ENCODE measurements around the gene RNF112. TPM values are rescaled to one million over a fixed set of nuclear protein-coding genes. Genes with fewer than 3 reads are reported as not detected.
"Not testable (repeated sequence)": the region's sequence is repeated elsewhere in the genome, so short reads cannot be mapped to it uniquely, and the experiment has no call there.

Gene RNF112
- total and polyA plus RNA-seq, 2 of the 8 experiments (the other 6 are each of a cell fraction or from before 2014, with no cell fraction given): 1.1 to 2.2 TPM

DNA sequence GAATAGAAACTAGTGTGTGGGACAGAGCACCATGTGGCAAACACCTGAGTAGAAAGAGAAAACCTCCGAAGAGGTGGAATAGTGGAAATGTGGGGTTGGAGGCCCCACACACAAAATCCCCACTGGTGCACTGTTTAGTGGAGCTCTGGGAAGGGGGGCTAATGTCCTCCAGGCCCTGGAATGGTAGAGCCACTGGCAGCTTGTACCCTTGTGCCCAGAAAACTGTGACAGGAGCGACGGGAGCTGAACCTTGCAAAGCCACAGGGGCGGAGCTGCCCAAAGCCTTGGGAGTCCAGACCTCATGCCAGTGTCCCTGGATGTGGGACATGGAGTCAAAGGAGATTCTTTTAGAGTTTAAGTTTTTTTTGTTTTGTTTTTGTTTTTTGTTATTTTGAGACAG lies 50.6 kb downstream of the RNF112 start (continued):
- no peak for TF ChIP-seq HDAC6 (IDR thresholded peaks at IDR 0.05; ENCODE audit: low read depth, low read length)

DNA sequence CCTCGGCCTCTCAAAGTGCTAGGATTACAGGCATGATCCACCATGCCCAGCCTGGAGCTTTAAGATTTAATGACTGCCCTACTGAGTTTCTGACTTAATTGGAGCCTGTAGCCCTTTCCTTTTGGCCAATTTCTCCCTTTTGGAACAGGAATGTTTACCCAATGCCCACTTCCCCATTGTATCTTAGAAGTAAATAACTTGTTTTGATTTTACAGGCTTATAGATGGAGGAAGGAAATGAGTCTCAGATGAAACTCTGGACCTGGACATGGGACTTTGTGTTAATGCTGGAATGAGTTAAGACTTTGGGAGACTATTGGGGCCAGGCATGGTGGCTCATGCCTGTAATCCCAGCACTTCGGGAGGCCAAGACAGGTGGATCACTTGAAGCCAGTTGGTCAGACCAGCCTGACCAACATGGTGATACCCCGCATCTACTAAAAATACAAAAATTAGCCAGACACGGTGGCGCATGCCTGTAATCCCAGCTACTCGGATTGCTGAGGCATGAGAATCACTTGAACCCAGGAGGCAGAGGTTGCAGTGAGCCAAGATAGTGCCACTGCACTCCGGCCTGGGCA lies 51.5 kb downstream of the RNF112 start:
- Histone ChIP-seq H2BK5ac (ENCODE audit: low read depth, low read length) (peak overlapping the region; percentile 2; the same call in 1 of the 2 replicates), H3K18ac (ENCODE audit: extremely low read depth, low read length) (peak overlapping the region; percentile 33; the same call in 1 of the 2 replicates), H2BK12ac (ENCODE audit: low read depth, low read length) (peak overlapping the region; percentile 72; the same call in 1 of the 2 replicates), H2BK120ac (replicated peaks; ENCODE audit: low read depth, low read length) (peak overlapping the region; percentile 16), H2BK20ac (ENCODE audit: low read length) (peak overlapping the region; percentile 93; the same call in 1 of the 2 replicates), H3K4me1 (replicated peaks in 1 of 4; ENCODE audit: control insufficient read depth in 3 of 4, insufficient read depth in 4 of 4, low read length in 3 of 4) (peaks cover 17 to 38% (median 32%) of the 10 kb centered on the region in 4 experiments)
- H3K36me3 ChIP-seq (ENCODE audit: control insufficient read depth in 2 of 4, insufficient read depth in 4 of 4, low read length in 3 of 4); H4K5ac ChIP-seq (ENCODE audit: insufficient read length, low read depth, low read length); H3K79me1 ChIP-seq (ENCODE audit: low read depth, low read length); H3K23me2 ChIP-seq (ENCODE audit: low read depth, low read length); H3K23ac ChIP-seq (ENCODE audit: insufficient read length); H3K27ac ChIP-seq (ENCODE audit: low read depth, low read length); FAIRE-seq; H3K79me2 ChIP-seq (ENCODE audit: control insufficient read depth in 1 of 2, insufficient read depth in 2 of 2, low read length in 2 of 2); H3K9me3 ChIP-seq (ENCODE audit: insufficient read depth in 2 of 2, low read depth in 1 of 2, low read length in 1 of 2); H3K56ac ChIP-seq (replicated peaks; ENCODE audit: insufficient read length, low read depth, low read length); H3K27me3 ChIP-seq (replicated peaks in 1 of 4; ENCODE audit: control insufficient read depth in 3 of 4, extremely low read depth in 1 of 4, insufficient read depth in 3 of 4, low read length in 3 of 4); H3K4ac ChIP-seq (replicated peaks; ENCODE audit: insufficient read length, low read depth, low read length); H4K91ac ChIP-seq (replicated peaks; ENCODE audit: insufficient read length, low read length); H2AK5ac ChIP-seq (ENCODE audit: low read depth, low read length); H3K4me2 ChIP-seq (ENCODE audit: insufficient read depth in 1 of 2, low read depth in 2 of 2, low read length in 2 of 2); H4K8ac ChIP-seq (ENCODE audit: extremely low read depth, insufficient read depth, low read length); H2BK15ac ChIP-seq (ENCODE audit: low read length); H3K4me3 ChIP-seq (ENCODE audit: extremely low read depth in 1 of 4, insufficient read depth in 2 of 4, low read depth in 3 of 4, low read length in 4 of 4); H4K20me1 ChIP-seq (replicated peaks in 1 of 2; ENCODE audit: control insufficient read depth in 1 of 2, insufficient read depth in 2 of 2, low read length in 2 of 2); H2AFZ ChIP-seq (ENCODE audit: low read length); H3K14ac ChIP-seq (ENCODE audit: insufficient read length); H3K9ac ChIP-seq (replicated peaks in 1 of 4; ENCODE audit: extremely low read depth in 1 of 4, low read depth in 3 of 4, low read length in 3 of 4): not testable (repeated sequence)
- 94% methylated on average over 7 of the region's 7 CpGs; no CpG with 5 or more reads in 1 of the 2 experiments for whole genome bisulfite sequencing, 2 experiments (ENCODE audit: extremely low coverage in 1 of 2, insufficient coverage in 1 of 2, insufficient read length in 1 of 2, insufficient replicate concordance in 2 of 2, low coverage in 1 of 2, low lambda C conversion rate in 2 of 2, missing lambda C conversion rate in 1 of 2)
- ChIA-PET CTCF (ENCODE audit: partially characterized antibody) (interaction anchor here (0.7 to 1.7 kb wide), 2 partner anchors 15 to 304 kb away, joined by 3 to 9 read pairs; no protein-coding TSS in a partner anchor), POLR2A (ENCODE audit: partially characterized antibody) (interaction anchor here (0.5 to 3.5 kb wide), 4 partner anchors 9 to 1356 kb away, joined by 3 to 8 read pairs (median 4); partner anchors contain the start of gene MFAP4)
- DNase-seq (ENCODE audit: low read depth in 1 of 2, low spot score in 2 of 2): peak in 1 of 2 experiments; percentile 33

All from H1 (cell line).